Measurements from ENCODE around the gene MAPKAPK2.
A peak's percentile ranks its signal among the peaks of the same experiment; 100 is the strongest.

Gene MAPKAPK2

DNA sequence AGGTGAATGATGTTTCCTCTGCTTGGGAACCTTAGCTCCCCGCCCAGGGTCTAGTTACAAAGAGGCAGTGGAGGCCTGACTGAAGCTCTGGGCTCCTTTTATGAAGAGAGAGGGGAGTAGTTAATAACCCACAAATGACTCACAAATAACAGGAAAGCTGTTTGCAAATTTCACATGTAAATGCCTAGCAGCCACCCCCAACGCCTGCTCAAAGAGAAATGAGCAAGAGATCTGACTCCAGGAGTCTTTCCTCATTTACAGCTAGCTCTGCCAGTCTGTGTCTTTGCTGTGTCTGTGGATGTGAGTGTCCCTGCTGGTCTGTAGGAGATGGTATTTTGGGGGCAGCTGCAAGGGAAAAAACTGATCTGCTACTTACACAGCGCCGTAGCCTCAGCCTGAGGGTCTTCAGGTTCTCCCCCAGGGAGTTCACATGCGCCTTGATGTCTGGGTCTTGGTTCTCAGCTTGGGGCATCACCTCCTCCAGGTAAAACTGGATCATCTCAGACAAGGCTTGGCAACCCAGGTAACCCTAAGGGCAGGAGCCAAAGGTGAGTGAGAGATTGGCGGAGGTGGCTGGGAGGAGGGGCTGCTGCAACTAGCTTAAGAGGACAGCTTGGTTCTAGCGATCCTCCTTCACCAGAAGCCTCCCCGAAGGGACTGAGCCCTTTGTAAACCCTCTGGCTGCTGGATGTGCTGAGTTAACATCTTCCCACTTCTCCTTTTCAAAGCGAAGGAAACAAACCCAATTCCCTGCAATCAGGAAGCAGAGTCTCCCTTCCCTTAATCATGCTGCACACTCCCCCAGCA, 86.0 kb downstream of the MAPKAPK2 start, which contains the start of gene IL19:
TSS of gene IL19 (plus strand) at position 243 of the 807 bp plus-strand sequence. CDS start 65,890 bp downstream, outside the sequence.
- H3K4me3 Mint-ChIP-seq = peak within 1 kb of the TSS in 2 of 3 experiments; percentile 28 to 37
- peak within 1 kb of the TSS; percentile 48 to 73 (median 66) for H3K27ac Mint-ChIP-seq
- no peaks in the 10 kb centered on the region for H3K36me3 Mint-ChIP-seq (ENCODE audit: low read depth)
- H3K4me1 Mint-ChIP-seq = peaks cover 33% of the 10 kb centered on the region
- peaks cover 18% of the 10 kb centered on the region for H3K27me3 Mint-ChIP-seq (ENCODE audit: low read depth)
- TF ChIP-seq, protein P1, sequence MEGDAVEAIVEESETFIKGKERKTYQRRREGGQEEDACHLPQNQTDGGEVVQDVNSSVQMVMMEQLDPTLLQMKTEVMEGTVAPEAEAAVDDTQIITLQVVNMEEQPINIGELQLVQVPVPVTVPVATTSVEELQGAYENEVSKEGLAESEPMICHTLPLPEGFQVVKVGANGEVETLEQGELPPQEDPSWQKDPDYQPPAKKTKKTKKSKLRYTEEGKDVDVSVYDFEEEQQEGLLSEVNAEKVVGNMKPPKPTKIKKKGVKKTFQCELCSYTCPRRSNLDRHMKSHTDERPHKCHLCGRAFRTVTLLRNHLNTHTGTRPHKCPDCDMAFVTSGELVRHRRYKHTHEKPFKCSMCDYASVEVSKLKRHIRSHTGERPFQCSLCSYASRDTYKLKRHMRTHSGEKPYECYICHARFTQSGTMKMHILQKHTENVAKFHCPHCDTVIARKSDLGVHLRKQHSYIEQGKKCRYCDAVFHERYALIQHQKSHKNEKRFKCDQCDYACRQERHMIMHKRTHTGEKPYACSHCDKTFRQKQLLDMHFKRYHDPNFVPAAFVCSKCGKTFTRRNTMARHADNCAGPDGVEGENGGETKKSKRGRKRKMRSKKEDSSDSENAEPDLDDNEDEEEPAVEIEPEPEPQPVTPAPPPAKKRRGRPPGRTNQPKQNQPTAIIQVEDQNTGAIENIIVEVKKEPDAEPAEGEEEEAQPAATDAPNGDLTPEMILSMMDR (IDR thresholded peaks at IDR 0.05; ENCODE audit: unreplicated experiment in 3 of 3) = no peak
- no peaks in the 10 kb centered on the region for H3K9me3 Mint-ChIP-seq

- Mint-ChIP-seq H3K27me3 (ENCODE audit: low read depth) (peaks cover 18% of the 10 kb centered on the region), H3K4me1 (peaks cover 33% of the 10 kb centered on the region), H3K9me3 (no peaks in the 10 kb centered on the region), H3K27ac (peak overlapping the region in 2 of 3 experiments; percentile 48 to 73), H3K36me3 (ENCODE audit: low read depth) (no peaks in the 10 kb centered on the region), H3K4me3 (peak overlapping the region in 1 of 3 experiments; percentile 25)
- TF ChIP-seq, protein P1 (IDR thresholded peaks at IDR 0.05; ENCODE audit: unreplicated experiment in 3 of 3) = no peak
These were observed 86.6 kb downstream of the MAPKAPK2 start for GRCh38 chr1:206771338-206771692.

DNA sequence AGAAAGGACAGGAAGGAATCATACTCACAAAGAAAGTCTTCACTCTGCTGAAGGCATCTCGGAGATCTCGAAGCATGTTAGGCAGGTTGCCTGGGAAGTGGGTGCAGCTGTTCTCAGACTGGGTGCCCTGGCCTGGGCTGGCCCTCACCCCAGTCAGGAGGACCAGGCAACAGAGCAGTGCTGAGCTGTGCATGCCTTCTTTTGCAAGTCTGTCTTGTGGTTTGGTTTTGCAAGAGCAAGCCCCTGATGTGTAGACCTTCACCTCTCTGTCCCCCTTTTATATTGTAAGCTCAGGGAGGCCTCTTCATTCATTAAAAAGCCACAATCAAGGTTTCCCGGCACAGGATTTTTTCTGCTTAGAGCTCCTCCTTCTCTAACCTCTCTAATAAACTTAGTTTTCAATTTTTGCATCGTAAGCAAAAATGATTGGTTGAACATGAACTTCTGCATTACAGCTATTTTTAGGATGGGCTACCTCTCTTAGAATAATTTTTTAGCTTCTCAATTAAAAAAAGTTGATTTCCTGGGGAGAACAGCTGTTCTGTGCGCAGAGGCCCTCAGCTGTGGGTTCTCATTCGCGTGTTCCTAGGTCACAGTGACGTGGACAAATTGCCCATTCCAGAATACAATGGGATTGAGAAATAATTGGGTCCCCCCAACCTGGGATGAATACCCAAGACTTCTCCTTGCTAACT, 87.7 kb downstream of the MAPKAPK2 start, which contains the start of gene IL10:
TSS of gene IL10 (minus strand) at position 252 of the 695 bp plus-strand sequence. CDS start at position 193, 59 bp downstream.
- TF ChIP-seq, protein P1 (IDR thresholded peaks at IDR 0.05; ENCODE audit: unreplicated experiment in 3 of 3) = no peak
- Mint-ChIP-seq H3K9me3 (no peaks in the 10 kb centered on the region), H3K27ac (peak within 1 kb of the TSS in 1 of 3 experiments; percentile 73), H3K4me1 (peaks cover 33% of the 10 kb centered on the region), H3K4me3 (no peak within 1 kb of the TSS), H3K36me3 (ENCODE audit: low read depth) (no peaks in the 10 kb centered on the region), H3K27me3 (ENCODE audit: low read depth) (peaks cover 19% of the 10 kb centered on the region)

- no peak overlapping the region for H3K4me3 Mint-ChIP-seq
- TF ChIP-seq, protein P1 (IDR thresholded peaks at IDR 0.05; ENCODE audit: unreplicated experiment in 3 of 3) = no peak
- peaks cover 33% of the 10 kb centered on the region for H3K4me1 Mint-ChIP-seq
- H3K27ac Mint-ChIP-seq = no peak overlapping the region
- H3K9me3 Mint-ChIP-seq = no peaks in the 10 kb centered on the region
- peaks cover 21% of the 10 kb centered on the region for H3K27me3 Mint-ChIP-seq (ENCODE audit: low read depth)
- H3K36me3 Mint-ChIP-seq (ENCODE audit: low read depth) = no peaks in the 10 kb centered on the region
These were observed 89.4 kb downstream of the MAPKAPK2 start for GRCh38 chr1:206774093-206774492.

- peaks cover 13% of the 10 kb centered on the region for H3K27me3 Mint-ChIP-seq (ENCODE audit: low read depth)
- TF ChIP-seq, protein P1 (IDR thresholded peaks at IDR 0.05; ENCODE audit: unreplicated experiment in 3 of 3) = no peak
- no peak overlapping the region for H3K27ac Mint-ChIP-seq
- no peaks in the 10 kb centered on the region for H3K36me3 Mint-ChIP-seq (ENCODE audit: low read depth)
- H3K4me1 Mint-ChIP-seq = peaks cover 15% of the 10 kb centered on the region
- no peaks in the 10 kb centered on the region for H3K9me3 Mint-ChIP-seq
- H3K4me3 Mint-ChIP-seq = no peak overlapping the region
These were observed 91.5 kb downstream of the MAPKAPK2 start for GRCh38 chr1:206776229-206776628.
